COLO829 (cell line): Measurements from ENCODE around the gene CUTA.
"Not testable (repeated sequence)": the region's sequence is repeated elsewhere in the genome, so short reads cannot be mapped to it uniquely, and the experiment has no call there.

Experiments
- DNase-seq: peaks from one replicate; pipeline ENCODE4 v3.0.0; 2012; ENCODE audit warnings: low spot score

CUTA gene

GRCh38 chr6:33405386-33405940 lies 12.4 kb downstream of the CUTA start:
- no peak for DNase-seq

- no peak for DNase-seq
These were observed 13.0 kb downstream of the CUTA start for GRCh38 chr6:33404884-33405283.

- DNase-seq: not testable (repeated sequence)
These were observed 18.0 kb downstream of the CUTA start for GRCh38 chr6:33399881-33400280.

GRCh38 chr6:33398601-33399000 lies 19.3 kb downstream of the CUTA start:
- not testable (repeated sequence) for DNase-seq

GRCh38 chr6:33397541-33397940 lies 20.4 kb downstream of the CUTA start:
- DNase-seq: no peak

DNA sequence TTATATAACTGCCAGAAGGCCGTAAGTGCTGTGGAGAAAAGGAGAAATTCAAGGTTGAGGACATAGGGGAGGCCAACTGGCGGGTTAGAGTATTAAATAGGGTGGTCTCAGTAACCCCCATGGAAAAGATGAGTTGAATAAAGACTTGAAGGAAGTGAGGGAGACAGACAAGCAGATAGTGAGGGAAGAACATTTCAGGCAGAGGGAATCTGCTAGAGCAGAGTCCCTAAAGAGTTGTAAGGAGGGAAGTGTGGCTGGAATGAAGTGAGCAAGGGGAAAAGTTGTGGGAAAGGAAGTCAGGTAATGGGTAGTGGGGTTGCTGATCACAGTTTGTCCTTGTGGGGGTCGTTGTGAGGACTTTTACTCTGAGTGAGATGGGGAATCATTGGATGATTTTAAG lies 24.9 kb downstream of the CUTA start:
- no peak for DNase-seq

DNA sequence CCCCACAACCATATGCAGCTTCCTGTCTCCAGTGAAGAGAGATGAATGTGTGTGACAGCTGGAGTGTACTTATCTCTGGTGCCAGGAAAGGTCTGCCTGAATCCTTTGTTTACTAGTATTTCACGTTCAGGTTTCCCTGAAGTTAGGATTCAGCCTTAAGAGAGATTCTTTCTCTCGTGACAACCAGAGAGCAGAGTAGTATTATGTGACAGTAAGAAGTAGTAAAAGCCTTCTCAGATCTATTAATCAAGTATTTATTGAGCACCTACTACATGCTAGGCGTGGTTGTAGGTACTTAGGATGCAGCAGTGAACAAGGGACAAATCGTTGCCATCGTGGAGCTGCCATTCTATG lies 25.3 kb downstream of the CUTA start:
- DNase-seq: no peak

- DNase-seq: no peak
These were observed 25.8 kb downstream of the CUTA start for GRCh38 chr6:33391922-33392594.

GRCh38 chr6:33391278-33391921 lies 26.5 kb downstream of the CUTA start, which contains the start of gene KIFC1:
Gene KIFC1, plus strand, starts transcription at chr6:33391823. Its CDS starts 163 bp downstream, at chr6:33391986.
- peak; percentile 100 for DNase-seq

DNA sequence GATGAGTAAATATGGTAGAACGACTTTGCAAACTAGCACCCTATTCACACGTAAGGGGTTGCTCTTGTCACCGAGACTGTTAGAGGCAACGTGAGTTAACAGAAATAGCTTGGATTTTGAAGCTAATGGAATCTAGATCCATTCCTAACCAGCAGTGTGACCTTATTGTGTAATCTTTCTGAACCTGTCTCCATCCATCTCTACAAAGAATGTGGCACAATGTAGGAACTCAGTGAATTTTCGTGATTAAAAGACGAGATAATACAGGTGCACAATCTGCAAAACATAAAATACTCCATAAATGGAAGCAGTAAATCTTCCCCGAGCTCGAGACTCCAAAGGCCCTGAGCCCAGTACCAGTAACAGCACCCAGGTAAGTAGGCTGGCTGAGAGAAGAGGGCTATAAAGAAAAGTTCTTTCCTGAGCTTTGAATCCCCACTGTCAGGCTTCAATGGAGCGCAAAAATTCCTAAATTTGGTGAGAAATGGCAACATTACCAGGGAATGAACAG lies 27.1 kb downstream of the CUTA start:
- DNase-seq: no peak

DNA sequence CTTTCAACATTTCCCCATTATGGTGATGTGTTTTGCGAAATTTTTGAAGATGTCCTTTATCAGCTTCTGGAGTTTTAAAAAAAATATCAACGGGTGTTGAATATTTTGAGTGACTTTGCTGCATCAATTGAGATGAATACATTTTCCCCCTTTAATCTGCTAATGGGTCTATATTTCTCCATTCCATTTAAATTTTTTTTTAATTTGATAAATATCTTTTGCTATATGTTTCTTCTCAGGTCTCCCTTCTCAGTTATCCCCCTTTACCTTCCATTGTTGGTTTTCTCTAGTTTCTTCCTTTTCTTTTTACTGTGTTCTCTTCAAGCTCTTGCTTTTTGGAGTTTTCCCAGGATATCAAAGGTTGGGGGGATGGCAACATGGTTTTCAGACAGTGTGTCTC lies 27.7 kb downstream of the CUTA start:
- DNase-seq: no peak

DNA sequence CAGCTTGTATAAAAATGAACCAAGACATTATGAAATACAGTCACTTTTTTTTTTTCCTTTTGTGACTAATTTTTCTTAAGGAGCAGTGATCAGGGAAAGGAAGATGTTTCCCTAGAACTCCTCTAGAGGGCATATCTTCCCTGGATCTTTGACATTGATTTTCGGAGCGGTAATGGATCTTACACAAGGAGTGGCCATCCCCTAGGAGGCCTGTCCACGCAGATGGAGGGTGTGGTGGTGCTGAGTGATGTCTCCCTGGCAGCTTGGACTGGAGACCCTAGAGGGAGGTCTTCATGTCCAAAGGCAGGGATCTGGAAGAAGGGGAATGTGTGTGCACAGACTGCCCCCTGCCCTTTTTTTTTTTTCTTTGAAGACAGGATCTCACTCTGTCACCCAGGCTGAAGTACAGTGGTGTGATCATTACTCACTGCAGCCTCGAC lies 33.3 kb downstream of the CUTA start:
- DNase-seq: peak; percentile 60

- no peak for DNase-seq
These were observed 34.3 kb downstream of the CUTA start for GRCh38 chr6:33383427-33384185.

GRCh38 chr6:33380272-33380981 lies 37.5 kb downstream of the CUTA start:
- no peak for DNase-seq

- not testable (repeated sequence) for DNase-seq
These were observed 38.7 kb downstream of the CUTA start for GRCh38 chr6:33379184-33379583.

DNA sequence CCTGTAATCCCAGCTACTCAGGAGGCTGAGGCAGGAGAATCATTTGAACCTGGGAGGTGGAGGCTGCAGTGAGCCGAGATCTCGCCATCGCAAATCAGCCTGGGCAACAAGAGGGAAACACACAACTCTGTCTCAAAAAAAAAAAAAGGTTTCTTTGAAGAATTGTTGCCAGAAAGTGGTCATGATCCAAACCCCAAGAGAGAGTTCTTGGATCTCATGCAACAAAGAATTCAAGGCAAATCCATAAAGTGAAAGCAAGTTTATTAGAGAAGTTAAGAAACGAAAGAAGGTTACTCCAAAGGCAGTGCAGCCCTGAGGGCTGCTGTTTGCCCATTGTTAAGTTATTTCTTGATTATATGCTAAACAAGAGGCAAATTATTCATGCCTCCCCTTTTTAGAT lies 40.7 kb downstream of the CUTA start:
- no peak for DNase-seq

GRCh38 chr6:33375143-33375671 lies 42.7 kb downstream of the CUTA start:
- DNase-seq: no peak

GRCh38 chr6:33373960-33374910 lies 43.7 kb downstream of the CUTA start:
- DNase-seq: no peak

DNA sequence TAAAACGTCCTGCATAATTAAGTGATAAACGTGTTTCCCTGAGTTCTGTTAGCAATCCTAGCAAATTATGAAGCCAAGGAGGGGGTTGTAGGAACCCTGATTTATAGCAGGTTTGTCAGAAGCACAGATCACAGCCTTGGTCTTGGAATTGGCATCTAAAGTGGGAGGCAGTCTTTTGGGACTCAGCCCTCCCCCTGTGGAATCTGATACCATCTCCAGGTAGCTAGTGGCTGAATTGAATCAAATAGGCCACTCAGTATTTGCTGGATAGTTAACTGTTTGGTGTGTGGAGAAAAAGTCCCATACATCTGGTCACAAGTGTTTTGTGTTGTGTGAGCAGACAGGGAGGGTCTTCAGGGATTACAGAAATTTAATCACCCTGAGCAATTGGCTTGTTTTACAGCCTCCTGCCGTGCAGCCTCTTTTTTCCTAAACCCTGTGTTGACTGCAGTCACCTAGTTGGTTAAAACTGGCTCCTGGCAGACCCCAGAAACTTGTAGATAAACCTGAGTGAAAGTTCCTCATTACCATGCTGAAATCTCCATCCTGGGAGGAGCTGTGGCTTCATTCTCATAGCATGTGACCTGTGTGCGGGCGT lies 45.3 kb downstream of the CUTA start:
- no peak for DNase-seq

DNA sequence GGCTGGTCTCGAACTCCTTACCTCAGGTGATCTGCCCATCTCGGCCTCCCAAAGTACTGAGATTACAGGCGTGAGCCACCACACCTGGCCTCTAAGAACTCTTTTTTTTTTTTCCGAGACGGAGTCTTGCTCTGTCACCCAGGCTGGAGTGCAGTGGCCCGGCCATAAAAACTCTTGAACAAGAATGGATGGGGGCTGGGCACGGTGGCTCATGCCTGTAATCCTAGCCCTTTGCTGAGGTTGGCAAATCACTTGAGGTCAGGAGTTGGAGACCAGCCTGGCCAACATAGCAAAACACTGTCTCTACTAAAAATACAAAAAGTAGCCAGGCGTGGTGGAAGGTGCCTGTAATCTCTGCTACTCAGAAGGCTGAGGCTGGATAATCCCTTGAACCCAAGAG lies 46.0 kb downstream of the CUTA start:
- not testable (repeated sequence) for DNase-seq
